H1 (cell line): Measurements from ENCODE around the gene ADGRE2. TPM values are rescaled to one million over a fixed set of nuclear protein-coding genes. Genes with fewer than 3 reads are reported as not detected.

Experiments
- ASH2L ChIP-seq: fragments of 200-600, 300-600 bp; sonication (generic); IDR thresholded peaks from one replicate; pipeline ENCODE4 v1.7.1; 2017; ENCODE audit warnings: low read length
- BACH1 ChIP-seq: IDR thresholded peaks from 2 replicates; pipeline ENCODE4 v1.6.1; 2012; ENCODE audit warnings: low read length, improper control_type of control experiment
- BCL11A ChIP-seq, 2 experiments: IDR thresholded peaks; one replicate each; pipeline ENCODE4 v1.6.1; 2011; ENCODE audit warnings: low read depth in 2 of 2, low read length in 2 of 2, mild to moderate bottlenecking in 2 of 2
- CHD2 ChIP-seq: IDR thresholded peaks from 2 replicates; pipeline ENCODE4 v1.6.1; 2012; ENCODE audit warnings: low read length, improper control_type of control experiment
- CTCF ChIP-seq, 3 experiments: IDR thresholded peaks; 1 replicate in 2 of 3; 2 replicates in 1 of 3; pipeline versions ENCODE4 v1.5.1 to v1.6.1; 2011; ENCODE audit warnings: low read length in 3 of 3, mild to moderate bottlenecking in 3 of 3, inconsistent platforms in 2 of 3, low read depth in 1 of 3, moderate library complexity in 1 of 3; ENCODE audit not compliant: insufficient read depth in 1 of 3; ENCODE audit errors: control extremely low read depth in 1 of 3
- FOSL1 ChIP-seq: IDR thresholded peaks from 2 replicates; pipeline ENCODE4 v1.6.1; 2011; ENCODE audit warnings: mild to moderate bottlenecking, low read depth, low read length, moderate library complexity; ENCODE audit not compliant: insufficient read depth
- NRF1 ChIP-seq: IDR thresholded peaks from 2 replicates; pipeline ENCODE4 v1.6.1; 2011; ENCODE audit warnings: mild to moderate bottlenecking, low read depth, low read length, improper control_type of control experiment
- RBBP5 ChIP-seq: IDR thresholded peaks from 2 replicates; pipeline ENCODE4 v1.7.1; 2012; ENCODE audit warnings: low read depth, mild to moderate bottlenecking, inconsistent platforms, low read length, moderate library complexity, borderline replicate concordance
- SP1 ChIP-seq: IDR thresholded peaks from 2 replicates; pipeline ENCODE4 v1.6.1; 2011; ENCODE audit warnings: low read depth, low read length
- polyA plus RNA-seq, 7 experiments: library from polyadenylated mRNA; depleted of rRNA in 3 of 7; stranded (reverse) in 5 of 7; unstranded in 2 of 7; fragments of >200 nt in 5 of 7; fragments of 200-250 nt in 2 of 7; gene quantifications; 1 replicate in 5 of 7; 2 replicates in 1 of 7; 4 replicates in 1 of 7; pipeline versions ENCODE4 v1.2.1 to v1.2.3, GENCODE V29; 2011 to 2013; ENCODE audit warnings: missing spikeins in 2 of 7, mixed read lengths in 2 of 7
- total RNA-seq: library from RNA; stranded (reverse); fragmentation: NEBNext Ultra II Directional; extraction: Animal tissue kit (Norgen Biotek cat#: 25700); gene quantifications from 2 replicates; pipeline ENCODE4 v1.2.1, GENCODE V29; 2021
- TF ChIP-seq, protein P1 (sequence below): fragments of 300-600 bp; sonication (generic); IDR thresholded peaks from 2 replicates; pipeline ENCODE4 v1.7.1; 2012; ENCODE audit warnings: low read length, moderate library complexity, mild to moderate bottlenecking, inconsistent platforms; ENCODE audit not compliant: insufficient replicate concordance

The ADGRE2 gene
- total and polyA plus RNA-seq, 2 of the 8 experiments (the other 6 are each of a cell fraction or from before 2014, with no cell fraction given): 2.0 to 4.5 TPM

GRCh38 chr19:14728595-14728994 lies 49.8 kb downstream of the ADGRE2 start (continued):
- TF ChIP-seq, protein P1, sequence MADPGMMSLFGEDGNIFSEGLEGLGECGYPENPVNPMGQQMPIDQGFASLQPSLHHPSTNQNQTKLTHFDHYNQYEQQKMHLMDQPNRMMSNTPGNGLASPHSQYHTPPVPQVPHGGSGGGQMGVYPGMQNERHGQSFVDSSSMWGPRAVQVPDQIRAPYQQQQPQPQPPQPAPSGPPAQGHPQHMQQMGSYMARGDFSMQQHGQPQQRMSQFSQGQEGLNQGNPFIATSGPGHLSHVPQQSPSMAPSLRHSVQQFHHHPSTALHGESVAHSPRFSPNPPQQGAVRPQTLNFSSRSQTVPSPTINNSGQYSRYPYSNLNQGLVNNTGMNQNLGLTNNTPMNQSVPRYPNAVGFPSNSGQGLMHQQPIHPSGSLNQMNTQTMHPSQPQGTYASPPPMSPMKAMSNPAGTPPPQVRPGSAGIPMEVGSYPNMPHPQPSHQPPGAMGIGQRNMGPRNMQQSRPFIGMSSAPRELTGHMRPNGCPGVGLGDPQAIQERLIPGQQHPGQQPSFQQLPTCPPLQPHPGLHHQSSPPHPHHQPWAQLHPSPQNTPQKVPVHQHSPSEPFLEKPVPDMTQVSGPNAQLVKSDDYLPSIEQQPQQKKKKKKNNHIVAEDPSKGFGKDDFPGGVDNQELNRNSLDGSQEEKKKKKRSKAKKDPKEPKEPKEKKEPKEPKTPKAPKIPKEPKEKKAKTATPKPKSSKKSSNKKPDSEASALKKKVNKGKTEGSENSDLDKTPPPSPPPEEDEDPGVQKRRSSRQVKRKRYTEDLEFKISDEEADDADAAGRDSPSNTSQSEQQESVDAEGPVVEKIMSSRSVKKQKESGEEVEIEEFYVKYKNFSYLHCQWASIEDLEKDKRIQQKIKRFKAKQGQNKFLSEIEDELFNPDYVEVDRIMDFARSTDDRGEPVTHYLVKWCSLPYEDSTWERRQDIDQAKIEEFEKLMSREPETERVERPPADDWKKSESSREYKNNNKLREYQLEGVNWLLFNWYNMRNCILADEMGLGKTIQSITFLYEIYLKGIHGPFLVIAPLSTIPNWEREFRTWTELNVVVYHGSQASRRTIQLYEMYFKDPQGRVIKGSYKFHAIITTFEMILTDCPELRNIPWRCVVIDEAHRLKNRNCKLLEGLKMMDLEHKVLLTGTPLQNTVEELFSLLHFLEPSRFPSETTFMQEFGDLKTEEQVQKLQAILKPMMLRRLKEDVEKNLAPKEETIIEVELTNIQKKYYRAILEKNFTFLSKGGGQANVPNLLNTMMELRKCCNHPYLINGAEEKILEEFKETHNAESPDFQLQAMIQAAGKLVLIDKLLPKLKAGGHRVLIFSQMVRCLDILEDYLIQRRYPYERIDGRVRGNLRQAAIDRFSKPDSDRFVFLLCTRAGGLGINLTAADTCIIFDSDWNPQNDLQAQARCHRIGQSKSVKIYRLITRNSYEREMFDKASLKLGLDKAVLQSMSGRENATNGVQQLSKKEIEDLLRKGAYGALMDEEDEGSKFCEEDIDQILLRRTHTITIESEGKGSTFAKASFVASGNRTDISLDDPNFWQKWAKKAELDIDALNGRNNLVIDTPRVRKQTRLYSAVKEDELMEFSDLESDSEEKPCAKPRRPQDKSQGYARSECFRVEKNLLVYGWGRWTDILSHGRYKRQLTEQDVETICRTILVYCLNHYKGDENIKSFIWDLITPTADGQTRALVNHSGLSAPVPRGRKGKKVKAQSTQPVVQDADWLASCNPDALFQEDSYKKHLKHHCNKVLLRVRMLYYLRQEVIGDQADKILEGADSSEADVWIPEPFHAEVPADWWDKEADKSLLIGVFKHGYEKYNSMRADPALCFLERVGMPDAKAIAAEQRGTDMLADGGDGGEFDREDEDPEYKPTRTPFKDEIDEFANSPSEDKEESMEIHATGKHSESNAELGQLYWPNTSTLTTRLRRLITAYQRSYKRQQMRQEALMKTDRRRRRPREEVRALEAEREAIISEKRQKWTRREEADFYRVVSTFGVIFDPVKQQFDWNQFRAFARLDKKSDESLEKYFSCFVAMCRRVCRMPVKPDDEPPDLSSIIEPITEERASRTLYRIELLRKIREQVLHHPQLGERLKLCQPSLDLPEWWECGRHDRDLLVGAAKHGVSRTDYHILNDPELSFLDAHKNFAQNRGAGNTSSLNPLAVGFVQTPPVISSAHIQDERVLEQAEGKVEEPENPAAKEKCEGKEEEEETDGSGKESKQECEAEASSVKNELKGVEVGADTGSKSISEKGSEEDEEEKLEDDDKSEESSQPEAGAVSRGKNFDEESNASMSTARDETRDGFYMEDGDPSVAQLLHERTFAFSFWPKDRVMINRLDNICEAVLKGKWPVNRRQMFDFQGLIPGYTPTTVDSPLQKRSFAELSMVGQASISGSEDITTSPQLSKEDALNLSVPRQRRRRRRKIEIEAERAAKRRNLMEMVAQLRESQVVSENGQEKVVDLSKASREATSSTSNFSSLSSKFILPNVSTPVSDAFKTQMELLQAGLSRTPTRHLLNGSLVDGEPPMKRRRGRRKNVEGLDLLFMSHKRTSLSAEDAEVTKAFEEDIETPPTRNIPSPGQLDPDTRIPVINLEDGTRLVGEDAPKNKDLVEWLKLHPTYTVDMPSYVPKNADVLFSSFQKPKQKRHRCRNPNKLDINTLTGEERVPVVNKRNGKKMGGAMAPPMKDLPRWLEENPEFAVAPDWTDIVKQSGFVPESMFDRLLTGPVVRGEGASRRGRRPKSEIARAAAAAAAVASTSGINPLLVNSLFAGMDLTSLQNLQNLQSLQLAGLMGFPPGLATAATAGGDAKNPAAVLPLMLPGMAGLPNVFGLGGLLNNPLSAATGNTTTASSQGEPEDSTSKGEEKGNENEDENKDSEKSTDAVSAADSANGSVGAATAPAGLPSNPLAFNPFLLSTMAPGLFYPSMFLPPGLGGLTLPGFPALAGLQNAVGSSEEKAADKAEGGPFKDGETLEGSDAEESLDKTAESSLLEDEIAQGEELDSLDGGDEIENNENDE: no peak
- TF ChIP-seq NRF1 (no peak), CHD2 (no peak), CTCF (IDR thresholded peaks at IDR 0.05; ENCODE audit: control extremely low read depth in 1 of 3, insufficient read depth in 1 of 3, low read depth in 1 of 3, low read length in 3 of 3) (no peak), BCL11A (IDR thresholded peaks at IDR 0.05; ENCODE audit: low read depth in 2 of 2, low read length in 2 of 2) (no peak), RBBP5 (no peak), ASH2L (no peak), SP1 (no peak), BACH1 (no peak), FOSL1 (no peak)
